Esophagus (tissue), 2 donors: ENCODE measurements around the gene FRZB. TPM values are rescaled to one million over a fixed set of nuclear protein-coding genes. Genes with fewer than 3 reads are reported as not detected.
A peak's percentile ranks its signal among the peaks of the same experiment; 100 is the strongest.

Experiments used
- H3K27ac ChIP-seq, 2 donors: one replicate each; pipeline ENCODE4 v1.5.1; 2013; ENCODE audit warnings: low read depth in 2 of 2, mild to moderate bottlenecking in 2 of 2, inconsistent platforms in 1 of 2, low read length in 1 of 2, moderate library complexity in 1 of 2
- H3K27me3 ChIP-seq, 2 donors: one replicate each; pipeline ENCODE4 v1.6.1; 2013; ENCODE audit warnings: low read length in 2 of 2, control low read depth in 1 of 2, mild to moderate bottlenecking in 1 of 2; ENCODE audit not compliant: insufficient read depth in 2 of 2, control insufficient read depth in 1 of 2
- H3K36me3 ChIP-seq, 2 donors: one replicate each; pipeline ENCODE4 v1.6.1; 2013; ENCODE audit warnings: low read length in 1 of 2; ENCODE audit not compliant: control insufficient read depth in 2 of 2, insufficient read depth in 2 of 2
- H3K4me1 ChIP-seq, 2 donors: one replicate each; pipeline ENCODE4 v1.6.1; 2013; ENCODE audit warnings: low read length in 1 of 2; ENCODE audit not compliant: control insufficient read depth in 2 of 2, insufficient read depth in 2 of 2
- H3K4me3 ChIP-seq, 2 donors: one replicate each; pipeline ENCODE4 v1.5.1; 2013; ENCODE audit warnings: low read length in 2 of 2, mild to moderate bottlenecking in 2 of 2, low read depth in 1 of 2, moderate library complexity in 1 of 2
- H3K9me3 ChIP-seq, 2 donors: one replicate each; pipeline ENCODE4 v1.6.1; 2013; ENCODE audit warnings: mild to moderate bottlenecking in 2 of 2, low read depth in 1 of 2, low read length in 1 of 2, moderate library complexity in 1 of 2; ENCODE audit not compliant: control insufficient read depth in 2 of 2, insufficient read depth in 1 of 2
- WGBS, 2 donors: extraction: QIAGEN DNeasy Blood & Tissue Kit; methylation state at CpG; one replicate each; pipeline ENCODE4 v1.1.7; 2013; 5-methylcytosine and 5-hydroxymethylcytosine counted together
- polyA plus RNA-seq, 2 donors: library from polyadenylated mRNA; stranded (reverse); fragments of 200-250 nt; gene quantifications; one replicate each; pipeline ENCODE4 v1.2.3, GENCODE V29; 2013
- donor health status: healthy with polysubstance abuse.
- donor health status: Bipolar disorder and iron deficiency.

The FRZB gene, protein sequence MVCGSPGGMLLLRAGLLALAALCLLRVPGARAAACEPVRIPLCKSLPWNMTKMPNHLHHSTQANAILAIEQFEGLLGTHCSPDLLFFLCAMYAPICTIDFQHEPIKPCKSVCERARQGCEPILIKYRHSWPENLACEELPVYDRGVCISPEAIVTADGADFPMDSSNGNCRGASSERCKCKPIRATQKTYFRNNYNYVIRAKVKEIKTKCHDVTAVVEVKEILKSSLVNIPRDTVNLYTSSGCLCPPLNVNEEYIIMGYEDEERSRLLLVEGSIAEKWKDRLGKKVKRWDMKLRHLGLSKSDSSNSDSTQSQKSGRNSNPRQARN
- 1 to 10 TPM; 1.2 to 1.3 TPM for polyA plus RNA-seq

DNA sequence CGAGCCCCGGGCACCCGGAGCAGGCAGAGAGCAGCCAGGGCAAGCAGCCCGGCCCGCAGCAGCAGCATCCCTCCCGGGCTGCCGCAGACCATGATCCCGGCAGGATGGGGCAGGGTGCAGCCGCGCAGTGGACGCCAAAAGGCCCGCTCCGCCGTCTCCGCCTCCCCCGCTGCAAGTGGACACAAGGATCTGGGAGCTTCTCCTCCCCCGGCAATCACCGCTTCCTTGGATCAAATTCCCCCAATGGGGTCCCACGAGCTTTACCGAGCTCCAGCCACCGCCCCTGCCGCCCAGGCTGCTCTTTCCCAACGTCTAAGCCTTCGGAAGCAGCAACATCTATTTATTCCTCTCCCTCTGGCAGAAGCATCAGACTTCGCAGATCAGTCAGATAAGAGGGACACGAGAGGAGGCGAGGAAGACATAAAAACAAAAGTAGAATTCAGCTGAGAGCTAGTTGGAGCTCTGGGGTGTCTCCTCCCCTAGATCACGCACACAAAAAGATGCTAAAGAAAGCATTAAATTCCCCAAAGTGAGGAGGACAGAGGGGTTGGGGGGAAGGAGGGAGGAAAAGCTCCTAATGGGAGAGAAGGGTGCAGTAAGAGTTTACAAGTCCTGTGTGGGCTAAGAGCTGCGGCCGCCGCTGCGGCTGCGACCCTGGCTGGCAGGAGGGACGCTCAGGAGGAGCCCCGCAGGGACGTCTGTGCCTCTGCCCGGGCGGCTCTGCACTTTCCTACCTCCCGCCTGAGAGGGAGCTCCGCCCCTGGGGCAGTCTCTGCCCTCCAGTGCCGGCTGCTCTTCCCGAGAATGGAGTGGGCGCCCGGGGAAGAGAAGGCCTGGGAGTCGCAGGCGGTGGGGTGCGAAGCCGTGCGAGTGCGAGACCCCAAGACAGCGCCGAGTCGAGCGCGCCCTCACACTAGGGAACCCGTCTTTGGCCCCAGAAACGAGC is at the start of gene FRZB:
TSS of gene FRZB (minus strand) at position 177 of the 946 bp plus-strand sequence. CDS start at position 92, 85 bp downstream.
- no peaks in the 10 kb centered on the region for H3K36me3 ChIP-seq
- peak within 1 kb of the TSS; percentile 10 to 28 for H3K27ac ChIP-seq
- H3K27me3 ChIP-seq, result no peaks in the 10 kb centered on the region
- peaks cover 5 to 13% of the 10 kb centered on the region in 2 donors for H3K4me1 ChIP-seq
- WGBS, 2 donors, result 3 to 6% methylated on average over 52 to 57 of the region's 57 CpGs
- H3K4me3 ChIP-seq, result peak within 1 kb of the TSS; percentile 7 to 29
- H3K9me3 ChIP-seq, result no peaks in the 10 kb centered on the region

DNA sequence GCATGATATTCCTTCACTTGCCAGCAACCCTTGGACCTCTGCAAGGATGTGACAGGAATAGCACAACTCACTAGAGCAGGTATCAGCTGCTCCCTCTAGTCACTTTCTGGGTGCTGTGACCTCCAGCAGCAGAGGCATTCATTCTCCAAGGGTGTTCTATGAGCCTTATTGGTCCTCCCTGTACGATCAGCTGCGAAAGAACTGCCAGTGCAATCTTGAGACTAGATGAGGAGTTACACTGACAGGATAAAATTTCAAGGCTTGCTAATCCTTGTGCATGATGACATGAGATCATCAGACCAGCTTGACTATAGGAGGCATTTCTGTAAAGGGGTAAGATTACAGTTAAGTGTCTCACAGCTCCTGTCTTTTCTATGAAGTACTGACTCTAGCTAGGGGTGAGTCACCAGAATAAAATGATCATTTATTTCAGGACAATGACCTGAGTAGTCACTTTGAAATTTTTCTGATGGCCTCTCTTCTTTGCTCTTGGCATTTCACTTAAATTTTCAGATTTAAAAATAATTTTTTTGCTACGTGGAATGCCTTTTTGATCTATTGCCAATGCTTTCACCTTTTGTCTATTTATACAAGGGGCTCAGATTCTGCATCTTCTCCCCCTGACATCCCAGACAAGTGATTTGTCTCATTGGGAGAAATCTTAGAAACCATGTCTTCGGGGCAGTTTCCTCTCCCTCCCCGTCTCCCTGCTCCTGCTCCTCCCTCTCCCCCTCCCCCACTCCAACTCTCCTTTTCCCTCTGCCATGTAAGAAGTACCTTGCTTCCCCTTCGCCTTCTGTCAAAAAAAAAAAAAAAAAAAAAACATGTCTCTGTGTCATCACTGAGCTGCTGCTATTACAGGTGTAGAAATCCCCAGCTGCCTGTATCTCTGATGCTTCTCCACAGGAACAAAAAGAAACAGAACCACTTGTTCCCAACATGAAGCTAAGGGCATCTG is 49.2 kb upstream of the FRZB start:
- Histone ChIP-seq H3K36me3 (peaks cover 2 to 9% of the 10 kb centered on the region in 2 donors), H3K27me3 (no peaks in the 10 kb centered on the region), H3K9me3 (no peaks in the 10 kb centered on the region), H3K4me1 (no peaks in the 10 kb centered on the region), H3K4me3 (no peak overlapping the region), H3K27ac (no peak overlapping the region)
- 74 to 75% methylated on average over 6 of the region's 6 CpGs for WGBS, 2 donors

GRCh38 chr2:182914852-182915251 is 48.4 kb upstream of the FRZB start:
- Histone ChIP-seq H3K27me3 (no peaks in the 10 kb centered on the region), H3K9me3 (no peaks in the 10 kb centered on the region), H3K4me3 (no peak overlapping the region), H3K36me3 (peaks cover 7 to 9% of the 10 kb centered on the region in 2 donors), H3K27ac (no peak overlapping the region), H3K4me1 (no peaks in the 10 kb centered on the region)
- WGBS, 2 donors, result 48 to 57% methylated on average over 1 of the region's 1 CpG

DNA sequence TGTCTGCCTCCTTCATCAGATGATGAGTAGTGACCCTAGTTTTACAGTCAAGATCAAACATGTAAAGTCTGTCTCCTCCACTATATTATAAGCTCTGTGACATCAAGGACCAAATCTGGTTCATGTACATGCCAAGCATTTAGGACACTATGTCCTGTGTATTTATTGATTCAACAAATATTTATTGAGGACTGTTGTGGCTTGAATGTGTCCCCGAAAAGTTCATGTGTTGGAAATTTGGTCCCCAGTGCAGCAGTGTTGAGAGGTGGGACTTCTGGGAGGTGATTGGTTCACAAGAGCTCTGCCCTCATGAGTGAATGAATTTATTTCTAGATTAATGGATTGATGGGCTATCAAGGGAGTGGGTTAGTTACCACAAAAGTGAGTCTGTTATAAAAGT is 46.6 kb upstream of the FRZB start:
- H3K27me3 ChIP-seq, result no peaks in the 10 kb centered on the region
- 94 to 97% methylated on average over 1 of the region's 1 CpG for WGBS, 2 donors
- no peak overlapping the region for H3K27ac ChIP-seq
- H3K9me3 ChIP-seq, result no peaks in the 10 kb centered on the region
- peaks cover 6 to 9% of the 10 kb centered on the region in 2 donors for H3K36me3 ChIP-seq
- H3K4me1 ChIP-seq, result no peaks in the 10 kb centered on the region
- H3K4me3 ChIP-seq, result no peak overlapping the region

- no peak overlapping the region for H3K4me3 ChIP-seq
- no peaks in the 10 kb centered on the region for H3K9me3 ChIP-seq
- H3K27ac ChIP-seq, result no peak overlapping the region
- peaks cover 6 to 9% of the 10 kb centered on the region in 2 donors for H3K36me3 ChIP-seq
- no peaks in the 10 kb centered on the region for H3K27me3 ChIP-seq
- 70 to 76% methylated on average over 3 of the region's 3 CpGs for WGBS, 2 donors
- no peaks in the 10 kb centered on the region for H3K4me1 ChIP-seq
Observed at GRCh38 chr2:182912518-182912915, 46.1 kb upstream of the FRZB start.

- peaks cover 6 to 9% of the 10 kb centered on the region in 2 donors for H3K36me3 ChIP-seq
- H3K27me3 ChIP-seq, result no peaks in the 10 kb centered on the region
- WGBS, 2 donors, result 70 to 82% methylated on average over 2 of the region's 2 CpGs
- H3K4me1 ChIP-seq, result no peaks in the 10 kb centered on the region
- no peaks in the 10 kb centered on the region for H3K9me3 ChIP-seq
- no peak overlapping the region for H3K27ac ChIP-seq
- no peak overlapping the region for H3K4me3 ChIP-seq
Observed at GRCh38 chr2:182911813-182912517, 45.5 kb upstream of the FRZB start.

DNA sequence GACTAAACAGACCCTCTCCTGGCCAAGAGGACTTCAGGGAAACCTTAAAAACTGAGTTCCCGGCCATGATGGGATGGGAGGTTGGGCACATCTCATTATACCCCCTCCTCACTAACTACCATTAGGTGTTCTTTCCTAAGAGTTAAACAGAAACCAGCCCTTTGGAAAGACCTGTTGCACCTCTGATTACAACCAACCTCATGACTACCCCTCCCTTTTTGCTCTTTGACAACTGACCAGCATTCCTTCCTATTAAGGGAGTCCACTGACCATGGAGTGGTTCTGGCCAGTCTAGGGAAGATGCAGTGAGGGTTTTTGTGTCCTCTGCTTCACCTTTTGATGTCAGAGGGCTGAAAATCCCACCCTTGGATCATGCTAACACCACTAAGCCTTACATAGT is 44.5 kb upstream of the FRZB start:
- H3K9me3 ChIP-seq, result no peaks in the 10 kb centered on the region
- peaks cover 6 to 9% of the 10 kb centered on the region in 2 donors for H3K36me3 ChIP-seq
- no peaks in the 10 kb centered on the region for H3K4me1 ChIP-seq
- no peak overlapping the region for H3K4me3 ChIP-seq
- H3K27ac ChIP-seq, result no peak overlapping the region
- WGBS, 2 donors, result 97 to 100% methylated on average over 1 of the region's 1 CpG
- no peaks in the 10 kb centered on the region for H3K27me3 ChIP-seq

GRCh38 chr2:182907081-182907830 is 40.8 kb upstream of the FRZB start:
- Histone ChIP-seq H3K4me1 (no peaks in the 10 kb centered on the region), H3K27me3 (no peaks in the 10 kb centered on the region), H3K36me3 (peaks cover 0 to 6% of the 10 kb centered on the region in 2 donors), H3K27ac (no peak overlapping the region), H3K9me3 (no peaks in the 10 kb centered on the region), H3K4me3 (no peak overlapping the region)
- 72 to 77% methylated on average over 7 of the region's 7 CpGs for WGBS, 2 donors
